B cell (primary cell): ENCODE measurements around the gene PGAP6. TPM values are rescaled to one million over a fixed set of nuclear protein-coding genes. Genes with fewer than 3 reads are reported as not detected.
"Not testable (repeated sequence)": the region's sequence is repeated elsewhere in the genome, so short reads cannot be mapped to it uniquely, and the experiment has no call there.

Experiments used
- ATAC-seq: fragments of 200-7000 bp; cut with Tn5 transposase; one replicate; pipeline ENCODE4 v1.10.0; 2021; ENCODE audit warnings: low read depth, mild to moderate bottlenecking, moderate number of reproducible peaks, moderate library complexity
- CTCF ChIA-PET: fragments of 350-600 bp; sonication (Branson Sonifier 250); formaldehyde crosslinking; loops from one replicate; lab custom pipeline; 2021; ENCODE audit warnings: antibody characterized with exemption, inconsistent platforms; lab: Charles Lee
- POLR2A ChIA-PET: fragments of 350-600 bp; sonication (Branson Sonifier 250); formaldehyde crosslinking; loops from one replicate; lab custom pipeline; 2021; ENCODE audit warnings: antibody characterized with exemption; lab: Charles Lee
- DNase-seq: peaks from one replicate; pipeline ENCODE4 v3.0.0; 2013
- H2AFZ ChIP-seq: 2 replicates; pipeline ENCODE4 v1.6.1; 2012; ENCODE audit warnings: mild to moderate bottlenecking, low read depth, low read length; ENCODE audit not compliant: insufficient read depth, poor library complexity, severe bottlenecking
- H3K27ac ChIP-seq, 2 donors: 1 replicate in 1 of 2; 2 replicates in 1 of 2; pipeline ENCODE4 v1.5.1; 2012 to 2013; ENCODE audit warnings: low read length in 2 of 2, mild to moderate bottlenecking in 2 of 2, moderate library complexity in 1 of 2
- H3K27me3 ChIP-seq, 4 experiments: fragments of 200-600 bp in 1 of 4; sonication (generic) in 1 of 4; replicated peaks in 1 of 4; 1 replicate in 2 of 4; 2 replicates in 2 of 4; pipeline versions ENCODE4 v1.6.1 to v1.7.0; 2013 to 2016; ENCODE audit warnings: low read length in 3 of 4, mild to moderate bottlenecking in 2 of 4, mixed read lengths in 1 of 4, moderate library complexity in 1 of 4; ENCODE audit not compliant: insufficient read depth in 4 of 4, control insufficient read depth in 3 of 4; ENCODE audit errors: control extremely low read depth in 1 of 4
- H3K36me3 ChIP-seq, 2 experiments: replicated peaks in 1 of 2; 1 replicate in 1 of 2; 2 replicates in 1 of 2; pipeline versions ENCODE4 v1.6.1 to v1.7.1; 2013; ENCODE audit warnings: low read length in 1 of 2; ENCODE audit not compliant: insufficient read depth in 2 of 2, control insufficient read depth in 1 of 2; ENCODE audit errors: control extremely low read depth in 1 of 2, extremely low read depth in 1 of 2
- H3K4me1 ChIP-seq, 2 donors: fragments of 200-600 bp in 1 of 2; sonication (generic) in 1 of 2; 1 replicate in 1 of 2; 2 replicates in 1 of 2; pipeline versions ENCODE4 v1.5.1 to v1.6.1; 2013 to 2017; ENCODE audit warnings: low read length in 2 of 2; ENCODE audit not compliant: control insufficient read depth in 2 of 2, insufficient read depth in 2 of 2
- H3K4me2 ChIP-seq: replicated peaks from 2 replicates; pipeline ENCODE3; 2012; ENCODE audit warnings: mild to moderate bottlenecking, low read depth, low read length; ENCODE audit not compliant: poor library complexity, severe bottlenecking
- H3K4me3 ChIP-seq, 5 experiments: fragments of 200-600 bp in 1 of 5; sonication (generic) in 1 of 5; 1 replicate in 3 of 5; 2 replicates in 2 of 5; pipeline versions ENCODE4 v1.5.1 to v1.7.0; 2011 to 2016; ENCODE audit warnings: low read length in 4 of 5, mild to moderate bottlenecking in 4 of 5, low read depth in 2 of 5, control low read depth in 1 of 5, moderate library complexity in 1 of 5; ENCODE audit not compliant: insufficient read depth in 1 of 5; ENCODE audit errors: control extremely low read depth in 1 of 5, extremely low read depth in 1 of 5
- H3K79me2 ChIP-seq: fragments of 200-600 bp; sonication (generic); one replicate; pipeline ENCODE4 v1.6.0; 2016; ENCODE audit warnings: low read length; ENCODE audit not compliant: control insufficient read depth, insufficient read depth
- H3K9ac ChIP-seq: fragments of 200-600 bp; sonication (generic); 2 replicates; pipeline ENCODE4 v1.6.1; 2017; ENCODE audit warnings: mild to moderate bottlenecking, low read length, moderate library complexity
- H3K9me3 ChIP-seq, 3 donors: one replicate each; pipeline versions ENCODE4 v1.6.1 to v1.7.1; 2013; ENCODE audit warnings: low read length in 2 of 3; ENCODE audit not compliant: control insufficient read depth in 2 of 3, insufficient read depth in 1 of 3; ENCODE audit errors: control extremely low read depth in 1 of 3
- H4K20me1 ChIP-seq: 2 replicates; pipeline ENCODE4 v1.6.0; 2012; ENCODE audit warnings: mild to moderate bottlenecking, low read length; ENCODE audit not compliant: insufficient read depth, control insufficient read depth, poor library complexity, severe bottlenecking
- H3K27ac Mint-ChIP-seq: one replicate; pipeline ENCODE4 v1.8.0; 2021; ENCODE audit warnings: mixed read lengths
- H3K27me3 Mint-ChIP-seq: one replicate; pipeline ENCODE4 v1.8.0; 2021; ENCODE audit warnings: mixed read lengths
- H3K4me1 Mint-ChIP-seq: one replicate; pipeline ENCODE4 v1.8.0; 2021; ENCODE audit warnings: mixed read lengths
- H3K4me3 Mint-ChIP-seq: one replicate; pipeline ENCODE4 v1.8.0; 2021; ENCODE audit warnings: mixed read lengths
- H3K9me3 Mint-ChIP-seq: one replicate; pipeline ENCODE4 v1.8.0; 2022; ENCODE audit warnings: mixed read lengths; ENCODE audit not compliant: insufficient read depth
- EZH2 ChIP-seq: IDR thresholded peaks from 2 replicates; pipeline ENCODE4 v1.6.1; 2012; ENCODE audit warnings: borderline replicate concordance, low read depth, mild to moderate bottlenecking, moderate library complexity, low read length; ENCODE audit not compliant: insufficient read depth, poor library complexity, severe bottlenecking
- WGBS: methylation state at CpG from one replicate; pipeline ENCODE4 v1.1.5; 2013; ENCODE audit warnings: missing lambda C conversion rate; ENCODE audit not compliant: insufficient coverage; 5-methylcytosine and 5-hydroxymethylcytosine counted together
- intact Hi-C: fragments of 100-400 bp; cut with micrococcal nuclease; formaldehyde crosslinking; loops from one replicate; pipeline ENCODE4 v1.10.0; 2022
- polyA plus RNA-seq: library from polyadenylated mRNA; depleted of rRNA; stranded (reverse); fragments of >200 nt; gene quantifications from 2 replicates; pipeline ENCODE4 v1.2.3, GENCODE V29; 2012
- total RNA-seq, 2 donors: library from RNA; stranded (reverse); fragments of 120-200 nt in 1 of 2; gene quantifications; 1 replicate in 1 of 2; 2 replicates in 1 of 2; pipeline versions ENCODE4 v1.2.3 to v1.2.4, GENCODE V29; 2013 to 2022
- TF ChIP-seq, protein P1 (sequence below): fragments of 200-600 bp; IDR thresholded peaks from one replicate; pipeline ENCODE4 v1.8.0; 2022; ENCODE audit warnings: antibody characterized with exemption, mild to moderate bottlenecking

PGAP6 gene
- total and polyA plus RNA-seq, 2 donors (not counting 1 experiment from before 2014, with no cell fraction given) = 47.4 to 158 TPM

DNA sequence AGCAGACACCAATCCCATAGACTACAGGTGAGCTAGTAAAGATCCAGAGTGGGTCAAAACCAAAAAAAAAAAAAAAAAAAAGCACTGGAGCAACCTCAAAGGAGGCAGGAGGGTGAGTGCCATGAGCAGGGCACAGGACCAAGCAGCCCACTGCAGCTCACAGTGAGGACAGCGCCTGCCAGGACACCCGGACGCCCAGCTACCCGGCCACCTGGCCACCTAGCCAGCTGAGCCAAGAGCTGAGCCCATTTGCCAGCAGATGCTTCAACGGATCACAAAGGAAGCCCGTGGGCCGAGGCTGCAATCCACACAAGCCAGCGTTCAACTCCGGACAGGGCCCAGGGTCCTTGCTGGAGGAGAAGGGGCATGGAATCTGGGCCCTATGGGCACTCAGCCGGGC is 44.3 kb downstream of the PGAP6 start:
- Mint-ChIP-seq H3K27me3 (no peaks in the 10 kb centered on the region), H3K4me3 (no peak overlapping the region), H3K4me1 (peaks cover 55% of the 10 kb centered on the region), H3K9me3 (no peaks in the 10 kb centered on the region), H3K27ac (no peak overlapping the region)
- Histone ChIP-seq H3K4me2 (no peak overlapping the region), H3K27ac (no peak overlapping the region), H3K9me3 (peaks cover 0 to 3% (median 0%) of the 10 kb centered on the region in 3 donors), H3K79me2 (peaks cover 95% of the 10 kb centered on the region), H3K36me3 (peaks cover 0 to 1% of the 10 kb centered on the region in 2 experiments), H3K9ac (no peak overlapping the region), H2AFZ (no peak overlapping the region), H3K27me3 (no peaks in the 10 kb centered on the region), H4K20me1 (peaks cover 87% of the 10 kb centered on the region), H3K4me3 (no peak overlapping the region), H3K4me1 (peaks cover 18 to 36% of the 10 kb centered on the region in 2 donors)
- ChIA-PET CTCF (interaction anchor here (0.7 kb wide), 1 partner anchor 220 kb away, joined by 3 read pairs; no protein-coding TSS in a partner anchor), POLR2A (interaction anchor here (0.6 to 0.7 kb wide), 2 partner anchors 59 to 108 kb away, joined by 6 read pairs; partner anchors contain the start of gene LUC7L)
- TF ChIP-seq EZH2 = no peak
- TF ChIP-seq, protein P1, sequence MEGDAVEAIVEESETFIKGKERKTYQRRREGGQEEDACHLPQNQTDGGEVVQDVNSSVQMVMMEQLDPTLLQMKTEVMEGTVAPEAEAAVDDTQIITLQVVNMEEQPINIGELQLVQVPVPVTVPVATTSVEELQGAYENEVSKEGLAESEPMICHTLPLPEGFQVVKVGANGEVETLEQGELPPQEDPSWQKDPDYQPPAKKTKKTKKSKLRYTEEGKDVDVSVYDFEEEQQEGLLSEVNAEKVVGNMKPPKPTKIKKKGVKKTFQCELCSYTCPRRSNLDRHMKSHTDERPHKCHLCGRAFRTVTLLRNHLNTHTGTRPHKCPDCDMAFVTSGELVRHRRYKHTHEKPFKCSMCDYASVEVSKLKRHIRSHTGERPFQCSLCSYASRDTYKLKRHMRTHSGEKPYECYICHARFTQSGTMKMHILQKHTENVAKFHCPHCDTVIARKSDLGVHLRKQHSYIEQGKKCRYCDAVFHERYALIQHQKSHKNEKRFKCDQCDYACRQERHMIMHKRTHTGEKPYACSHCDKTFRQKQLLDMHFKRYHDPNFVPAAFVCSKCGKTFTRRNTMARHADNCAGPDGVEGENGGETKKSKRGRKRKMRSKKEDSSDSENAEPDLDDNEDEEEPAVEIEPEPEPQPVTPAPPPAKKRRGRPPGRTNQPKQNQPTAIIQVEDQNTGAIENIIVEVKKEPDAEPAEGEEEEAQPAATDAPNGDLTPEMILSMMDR = no peak
- DNase-seq (no peak), ATAC-seq (no peak)
- WGBS = 92% methylated on average over 10 of the region's 10 CpGs
- intact Hi-C loops = no loop called here

DNA sequence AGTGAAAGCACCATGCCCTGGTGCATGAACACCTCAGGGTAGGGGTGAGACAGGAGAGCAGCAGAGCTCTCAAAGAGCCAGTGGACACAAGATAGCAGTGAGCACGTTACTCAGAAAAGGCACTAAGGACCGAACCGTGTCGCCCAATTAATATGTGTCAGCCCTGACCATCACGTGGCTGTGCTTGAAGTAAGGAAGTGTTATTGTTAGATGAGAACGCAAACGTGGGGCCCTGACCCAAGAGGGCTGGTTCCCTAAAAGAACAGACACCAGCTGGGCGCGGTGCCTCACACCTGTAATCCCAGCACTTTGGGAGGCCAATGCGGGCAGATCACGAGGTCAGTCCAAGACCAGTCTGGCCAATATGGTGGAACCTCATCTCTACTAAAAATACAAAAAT is 45.5 kb downstream of the PGAP6 start:
- TF ChIP-seq EZH2 = no peak
- TF ChIP-seq, protein P1 = no peak
- no peak overlapping the region for H3K4me3 ChIP-seq
- CTCF ChIA-PET = no interaction called here
- no peak overlapping the region for H3K27ac ChIP-seq
- Mint-ChIP-seq H3K9me3 (no peaks in the 10 kb centered on the region), H3K27me3 (no peaks in the 10 kb centered on the region), H3K27ac (no peak overlapping the region), H3K4me3 (peak overlapping the region; percentile 38), H3K4me1 (peaks cover 52% of the 10 kb centered on the region)
- H2AFZ ChIP-seq = no peak overlapping the region
- intact Hi-C loops = no loop called here
- peak; percentile 3 for DNase-seq
- WGBS = 76% methylated on average over 11 of the region's 11 CpGs
- peaks cover 98% of the 10 kb centered on the region for H3K79me2 ChIP-seq
- H3K4me1 ChIP-seq = peaks cover 18 to 36% of the 10 kb centered on the region in 2 donors
- H4K20me1 ChIP-seq = peaks cover 89% of the 10 kb centered on the region
- H3K27me3 ChIP-seq = no peaks in the 10 kb centered on the region
- no peak for ATAC-seq
- POLR2A ChIA-PET = no interaction called here
- no peaks in the 10 kb centered on the region for H3K36me3 ChIP-seq
- no peak overlapping the region for H3K9ac ChIP-seq
- H3K4me2 ChIP-seq = peak overlapping the region; percentile 6
- H3K9me3 ChIP-seq = peaks cover 0 to 3% (median 0%) of the 10 kb centered on the region in 3 donors

DNA sequence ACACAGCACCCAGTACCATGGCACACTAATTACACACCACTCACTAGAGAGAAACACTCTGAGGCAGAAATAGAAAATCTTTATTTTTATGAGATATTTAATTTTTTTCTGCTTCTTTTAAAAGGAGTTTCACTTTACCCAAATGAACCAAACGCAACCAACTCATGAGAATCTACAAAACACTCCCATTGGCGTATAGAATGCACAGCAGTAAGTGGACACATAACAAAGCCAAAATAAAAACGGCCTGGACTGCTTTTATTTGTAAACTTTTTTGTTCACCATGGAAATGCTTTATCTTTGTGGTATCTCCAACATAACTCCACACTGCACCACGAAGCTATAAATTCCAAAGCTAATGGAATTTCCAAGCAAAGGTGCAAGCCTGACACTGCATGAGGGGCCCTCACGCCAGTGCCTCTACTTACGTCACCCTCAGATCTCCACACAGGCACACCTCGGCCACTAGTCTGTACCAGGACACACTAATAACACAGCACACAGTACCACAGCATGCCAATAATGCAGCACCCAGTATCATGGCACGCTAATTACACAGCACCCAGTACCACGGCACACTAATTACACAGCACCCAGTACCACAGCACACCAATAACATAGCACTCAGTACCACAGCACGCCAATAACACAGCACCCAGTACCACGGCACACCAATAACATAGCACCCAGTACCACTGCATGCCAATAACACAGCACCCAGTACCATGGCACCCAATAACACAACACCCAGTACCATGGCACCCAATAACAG is 46.7 kb downstream of the PGAP6 start:
- DNase-seq, H3K27me3 ChIP-seq, H3K4me3 ChIP-seq, H3K9me3 ChIP-seq, intact Hi-C loops, H2AFZ ChIP-seq, POLR2A ChIA-PET, ATAC-seq, H3K4me2 ChIP-seq, CTCF ChIA-PET, H3K27ac Mint-ChIP-seq, H3K27ac ChIP-seq, H3K4me3 Mint-ChIP-seq, H3K9me3 Mint-ChIP-seq, H3K27me3 Mint-ChIP-seq, H3K36me3 ChIP-seq, H3K9ac ChIP-seq: not testable (repeated sequence)
- H3K79me2 ChIP-seq = peaks cover 98% of the 10 kb centered on the region
- peaks cover 52% of the 10 kb centered on the region for H3K4me1 Mint-ChIP-seq
- H4K20me1 ChIP-seq = peaks cover 89% of the 10 kb centered on the region
- peaks cover 14 to 27% of the 10 kb centered on the region in 2 donors for H3K4me1 ChIP-seq
- 100% methylated on average over 7 of the region's 11 CpGs for WGBS
